ENCODE data around the gene ISOC1.
A peak's percentile ranks its signal among the peaks of the same experiment; 100 is the strongest.

ISOC1 gene

DNA sequence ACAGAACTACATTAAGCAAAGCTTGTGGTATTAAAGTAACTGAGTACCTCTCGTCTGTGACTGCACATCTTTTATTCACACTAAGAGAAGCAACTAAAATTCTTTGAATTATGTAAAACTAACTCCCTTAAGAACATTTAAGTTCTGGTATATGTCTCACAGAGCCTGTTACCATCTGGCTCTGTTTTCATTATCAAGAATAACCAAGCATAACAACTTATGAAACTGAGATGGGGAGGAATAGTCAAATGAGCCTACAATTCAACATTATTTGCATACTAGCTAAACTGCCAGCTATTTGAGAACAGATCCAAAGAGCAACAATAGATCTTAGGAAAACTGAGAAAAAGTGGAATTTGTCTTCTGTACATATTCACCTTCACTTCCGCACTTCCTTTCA, 25.3 kb upstream of the ISOC1 start:
- Histone ChIP-seq H3K36me3 (ENCODE audit: insufficient read depth, low read depth, low read length) (no peaks in the 10 kb centered on the region), H3K9me3 (ENCODE audit: insufficient read depth, low read depth, low read length) (no peaks in the 10 kb centered on the region), H3K27ac (ENCODE audit: low read length) (no peak overlapping the region), H3K27me3 (ENCODE audit: insufficient read depth, low read length) (no peaks in the 10 kb centered on the region), H3K4me3 (ENCODE audit: low read length) (no peak overlapping the region), H3K4me1 (ENCODE audit: insufficient read depth, low read length) (no peaks in the 10 kb centered on the region), H3K9ac (ENCODE audit: low read depth, low read length) (no peak overlapping the region)

DNA sequence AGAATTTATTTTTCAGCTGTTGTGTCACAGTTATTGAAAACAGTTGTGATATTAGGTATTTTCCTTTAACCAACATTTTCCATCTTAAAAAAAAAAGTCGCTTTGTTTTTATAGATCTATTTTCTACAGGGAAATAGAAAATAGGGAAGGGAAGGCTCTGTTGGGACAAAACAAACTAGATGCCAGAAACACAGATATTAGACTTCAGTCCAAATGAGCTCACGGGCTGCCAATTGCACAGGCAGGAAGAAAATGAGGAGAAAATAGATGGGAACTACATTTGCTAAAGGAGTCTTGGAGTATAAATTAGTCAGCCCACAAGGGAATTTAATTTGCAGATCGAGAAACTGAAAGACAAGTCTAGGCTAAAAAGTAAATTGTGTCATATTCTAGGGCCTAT, 21.4 kb upstream of the ISOC1 start:
- no peaks in the 10 kb centered on the region for H3K4me1 ChIP-seq (ENCODE audit: insufficient read depth, low read length)

DNA sequence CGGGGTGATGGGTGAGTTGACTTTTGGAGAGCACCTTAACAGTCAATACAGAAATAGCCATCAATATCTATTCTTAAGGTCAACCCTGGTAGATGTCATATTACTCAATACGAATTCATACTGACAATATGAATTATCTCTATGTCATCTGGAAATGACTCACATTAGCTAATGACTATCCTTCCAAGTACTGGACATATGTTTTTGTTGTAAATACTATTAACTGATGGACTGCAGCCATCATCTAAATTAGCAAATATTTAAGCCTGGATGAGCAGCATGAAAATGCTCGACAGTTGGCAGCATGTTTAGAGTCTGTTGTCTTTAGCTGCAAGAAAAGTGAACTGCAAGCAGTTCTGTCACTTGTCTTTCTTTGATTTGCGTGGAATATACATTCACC, 19.6 kb upstream of the ISOC1 start:
- Histone ChIP-seq H3K9ac (ENCODE audit: low read depth, low read length) (no peak overlapping the region), H3K27ac (ENCODE audit: low read length) (no peak overlapping the region), H3K4me3 (ENCODE audit: low read length) (no peak overlapping the region), H3K4me1 (ENCODE audit: insufficient read depth, low read length) (no peaks in the 10 kb centered on the region), H3K27me3 (ENCODE audit: insufficient read depth, low read length) (no peaks in the 10 kb centered on the region), H3K9me3 (ENCODE audit: insufficient read depth, low read depth, low read length) (no peaks in the 10 kb centered on the region), H3K36me3 (ENCODE audit: insufficient read depth, low read depth, low read length) (no peaks in the 10 kb centered on the region)

More for the DNA sequence above, 21.4 kb upstream of the ISOC1 start:
- Histone ChIP-seq H3K9me3 (ENCODE audit: insufficient read depth, low read depth, low read length) (no peaks in the 10 kb centered on the region), H3K9ac (ENCODE audit: low read depth, low read length) (no peak overlapping the region), H3K27ac (ENCODE audit: low read length) (no peak overlapping the region), H3K27me3 (ENCODE audit: insufficient read depth, low read length) (no peaks in the 10 kb centered on the region), H3K36me3 (ENCODE audit: insufficient read depth, low read depth, low read length) (no peaks in the 10 kb centered on the region), H3K4me3 (ENCODE audit: low read length) (no peak overlapping the region)

DNA sequence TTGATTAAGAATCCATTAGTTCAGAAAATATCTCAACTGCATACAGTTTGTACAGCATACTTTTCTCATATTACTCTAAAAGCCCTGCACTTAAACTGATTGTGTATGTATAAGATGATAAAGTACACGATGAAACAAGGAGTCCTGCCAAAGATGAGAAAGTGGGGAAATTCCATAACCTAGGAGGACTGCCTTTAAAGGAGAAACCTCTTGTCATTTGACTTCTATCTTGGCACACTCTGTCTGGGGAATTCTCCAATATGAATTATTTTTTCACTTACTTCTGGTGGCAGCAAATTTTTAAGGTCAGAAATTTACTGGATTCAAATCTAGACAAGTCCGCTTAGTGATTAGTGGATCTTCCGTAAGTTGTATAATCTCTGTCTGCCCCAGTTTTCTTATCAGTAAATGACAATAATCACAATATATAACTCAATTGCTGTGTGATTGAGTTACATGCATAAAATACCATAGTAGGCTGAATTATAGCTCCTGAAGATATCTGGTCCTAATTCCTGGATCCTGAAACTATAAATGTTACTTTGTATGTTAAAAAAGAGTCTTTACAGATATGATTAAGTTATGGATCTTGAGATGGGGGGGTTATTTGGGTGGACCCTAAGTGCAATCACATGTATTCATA, 17.0 kb upstream of the ISOC1 start:
- Histone ChIP-seq H3K4me3 (ENCODE audit: low read length) (no peak overlapping the region), H3K4me1 (ENCODE audit: insufficient read depth, low read length) (no peaks in the 10 kb centered on the region), H3K27ac (ENCODE audit: low read length) (no peak overlapping the region), H3K27me3 (ENCODE audit: insufficient read depth, low read length) (no peaks in the 10 kb centered on the region), H3K9me3 (ENCODE audit: insufficient read depth, low read depth, low read length) (no peaks in the 10 kb centered on the region), H3K9ac (ENCODE audit: low read depth, low read length) (no peak overlapping the region), H3K36me3 (ENCODE audit: insufficient read depth, low read depth, low read length) (no peaks in the 10 kb centered on the region)

DNA sequence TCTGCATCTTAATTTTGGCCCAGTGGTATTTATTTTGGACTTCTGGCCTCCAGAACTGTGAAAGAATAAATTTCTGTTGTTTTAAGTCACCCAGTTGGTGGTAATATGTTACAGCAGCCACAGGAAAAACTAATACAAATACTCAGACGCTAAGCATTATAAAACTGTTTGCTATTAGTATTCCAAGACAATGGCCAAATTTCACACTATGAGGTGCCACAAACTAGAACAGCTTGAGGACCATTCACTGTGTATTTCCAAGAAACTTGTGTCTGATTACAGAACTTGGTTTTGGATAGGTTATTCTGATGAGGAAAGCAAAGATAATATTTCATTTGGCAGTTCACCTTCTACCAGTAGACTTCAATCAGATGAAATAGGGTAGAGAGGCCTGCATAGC, 16.3 kb upstream of the ISOC1 start:
- Histone ChIP-seq H3K9ac (ENCODE audit: low read depth, low read length) (no peak overlapping the region), H3K9me3 (ENCODE audit: insufficient read depth, low read depth, low read length) (no peaks in the 10 kb centered on the region), H3K36me3 (ENCODE audit: insufficient read depth, low read depth, low read length) (no peaks in the 10 kb centered on the region), H3K27ac (ENCODE audit: low read length) (no peak overlapping the region), H3K27me3 (ENCODE audit: insufficient read depth, low read length) (no peaks in the 10 kb centered on the region), H3K4me3 (ENCODE audit: low read length) (no peak overlapping the region), H3K4me1 (ENCODE audit: insufficient read depth, low read length) (no peaks in the 10 kb centered on the region)

DNA sequence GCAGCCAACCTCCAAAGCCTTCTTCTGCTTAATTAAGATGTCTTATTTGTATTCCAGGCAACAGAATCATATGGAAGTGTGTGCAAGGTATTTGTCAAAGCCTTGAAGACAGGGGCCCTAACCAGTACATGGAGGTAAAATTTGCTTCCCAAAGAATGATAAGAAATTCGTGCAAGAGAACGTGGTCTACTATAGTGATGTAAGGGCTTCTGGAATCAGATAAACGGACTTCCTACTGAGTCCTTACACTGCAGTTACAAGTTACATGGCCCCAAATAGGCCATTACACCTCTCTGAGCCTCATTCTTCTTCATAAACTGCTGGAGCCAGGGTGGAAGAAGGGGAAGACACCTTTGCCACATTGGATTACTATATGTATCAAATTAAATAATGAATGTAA, 15.9 kb upstream of the ISOC1 start:
- H3K27me3 ChIP-seq (ENCODE audit: insufficient read depth, low read length) = no peaks in the 10 kb centered on the region
- no peak overlapping the region for H3K27ac ChIP-seq (ENCODE audit: low read length)
- H3K4me1 ChIP-seq (ENCODE audit: insufficient read depth, low read length) = no peaks in the 10 kb centered on the region

DNA sequence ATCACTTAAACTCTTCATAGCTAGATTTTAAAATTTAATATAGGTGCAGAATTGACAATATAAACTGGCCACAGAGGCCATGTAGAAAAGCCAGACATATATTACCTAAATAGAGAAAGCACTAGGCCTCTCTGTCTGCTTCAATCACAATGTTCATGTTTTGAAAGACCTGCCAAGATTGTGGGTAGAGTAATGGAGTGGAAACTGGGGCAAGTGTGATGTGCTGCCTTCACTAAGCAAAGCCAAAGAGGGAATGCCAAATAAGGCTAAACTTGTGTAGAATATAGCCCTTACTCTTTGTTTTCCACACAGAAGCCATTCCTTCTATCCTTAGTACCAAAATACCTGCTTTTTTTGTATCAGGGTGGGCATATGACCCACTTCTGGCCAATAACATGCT, 15.1 kb upstream of the ISOC1 start:
- Histone ChIP-seq H3K4me1 (ENCODE audit: insufficient read depth, low read length) (no peaks in the 10 kb centered on the region), H3K27ac (ENCODE audit: low read length) (no peak overlapping the region), H3K9me3 (ENCODE audit: insufficient read depth, low read depth, low read length) (no peaks in the 10 kb centered on the region), H3K27me3 (ENCODE audit: insufficient read depth, low read length) (no peaks in the 10 kb centered on the region), H3K9ac (ENCODE audit: low read depth, low read length) (no peak overlapping the region), H3K4me3 (ENCODE audit: low read length) (no peak overlapping the region), H3K36me3 (ENCODE audit: insufficient read depth, low read depth, low read length) (no peaks in the 10 kb centered on the region)

More for the DNA sequence above, 15.9 kb upstream of the ISOC1 start:
- Histone ChIP-seq H3K36me3 (ENCODE audit: insufficient read depth, low read depth, low read length) (no peaks in the 10 kb centered on the region), H3K4me3 (ENCODE audit: low read length) (no peak overlapping the region), H3K9me3 (ENCODE audit: insufficient read depth, low read depth, low read length) (no peaks in the 10 kb centered on the region), H3K9ac (ENCODE audit: low read depth, low read length) (no peak overlapping the region)

DNA sequence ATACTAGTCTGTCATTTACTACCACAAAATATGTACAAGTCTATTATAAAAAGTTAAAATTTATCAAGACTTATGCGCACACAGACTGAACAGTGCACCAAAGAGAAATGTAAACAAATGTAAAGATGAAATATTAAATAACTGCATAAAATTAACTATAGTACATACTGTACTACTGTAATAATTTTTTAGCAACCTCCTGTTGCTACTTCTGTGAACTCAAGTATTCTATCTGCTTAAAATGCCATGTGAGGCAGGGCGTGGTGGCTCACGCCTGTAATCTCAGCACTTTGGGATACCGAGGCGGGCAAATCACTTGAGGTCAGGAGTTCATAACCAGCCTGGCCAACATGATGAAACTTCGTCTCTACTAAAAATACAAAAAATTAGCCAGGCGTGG, 13.8 kb upstream of the ISOC1 start:
- Histone ChIP-seq H3K9me3 (ENCODE audit: insufficient read depth, low read depth, low read length) (no peaks in the 10 kb centered on the region), H3K36me3 (ENCODE audit: insufficient read depth, low read depth, low read length) (no peaks in the 10 kb centered on the region), H3K9ac (ENCODE audit: low read depth, low read length) (no peak overlapping the region), H3K27ac (ENCODE audit: low read length) (no peak overlapping the region), H3K4me3 (ENCODE audit: low read length) (no peak overlapping the region), H3K4me1 (ENCODE audit: insufficient read depth, low read length) (no peaks in the 10 kb centered on the region), H3K27me3 (ENCODE audit: insufficient read depth, low read length) (no peaks in the 10 kb centered on the region)

DNA sequence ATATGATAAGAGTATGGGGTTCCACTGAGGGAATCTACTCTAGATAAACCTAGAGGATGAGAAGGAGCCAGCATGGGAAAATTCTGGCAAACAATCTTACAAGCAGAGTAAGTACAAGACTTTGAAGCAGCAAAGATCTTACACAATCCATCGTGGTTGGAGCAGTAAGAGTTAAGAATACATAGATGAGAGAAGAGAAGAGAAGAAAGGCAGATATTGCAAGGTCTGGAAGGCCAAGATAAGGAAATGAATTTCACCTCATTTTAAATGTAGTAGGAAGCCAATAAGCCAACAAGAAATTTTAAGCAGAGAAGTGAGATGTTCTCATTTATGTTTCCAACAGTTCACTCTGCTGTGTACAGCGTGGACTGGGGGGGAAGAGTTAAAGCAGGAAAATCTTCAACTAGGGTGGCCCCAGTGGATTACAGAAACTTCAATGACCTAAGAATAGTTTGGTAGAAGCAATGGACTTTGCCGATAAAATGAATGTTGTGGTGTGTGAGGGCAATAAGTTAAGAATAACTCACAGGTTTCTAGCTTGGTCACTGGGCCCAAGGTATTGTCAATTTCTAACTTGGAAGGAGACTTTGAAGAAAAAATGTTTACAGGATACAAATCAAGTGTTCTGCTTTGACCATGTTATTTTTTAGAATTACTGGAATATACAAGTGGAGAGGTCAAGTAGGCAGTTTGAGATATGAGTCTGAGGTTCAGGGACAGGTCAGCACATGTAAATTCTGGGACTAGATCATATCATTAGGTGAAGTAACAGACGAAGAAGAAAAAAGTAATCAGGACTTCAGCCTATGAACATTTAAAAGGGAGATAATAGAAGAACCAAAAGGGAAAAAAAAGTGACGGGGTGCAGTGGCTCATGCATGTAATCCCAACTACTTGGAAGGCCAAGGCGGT, 12.1 kb upstream of the ISOC1 start:
- H3K36me3 ChIP-seq (ENCODE audit: insufficient read depth, low read depth, low read length) = no peaks in the 10 kb centered on the region

DNA sequence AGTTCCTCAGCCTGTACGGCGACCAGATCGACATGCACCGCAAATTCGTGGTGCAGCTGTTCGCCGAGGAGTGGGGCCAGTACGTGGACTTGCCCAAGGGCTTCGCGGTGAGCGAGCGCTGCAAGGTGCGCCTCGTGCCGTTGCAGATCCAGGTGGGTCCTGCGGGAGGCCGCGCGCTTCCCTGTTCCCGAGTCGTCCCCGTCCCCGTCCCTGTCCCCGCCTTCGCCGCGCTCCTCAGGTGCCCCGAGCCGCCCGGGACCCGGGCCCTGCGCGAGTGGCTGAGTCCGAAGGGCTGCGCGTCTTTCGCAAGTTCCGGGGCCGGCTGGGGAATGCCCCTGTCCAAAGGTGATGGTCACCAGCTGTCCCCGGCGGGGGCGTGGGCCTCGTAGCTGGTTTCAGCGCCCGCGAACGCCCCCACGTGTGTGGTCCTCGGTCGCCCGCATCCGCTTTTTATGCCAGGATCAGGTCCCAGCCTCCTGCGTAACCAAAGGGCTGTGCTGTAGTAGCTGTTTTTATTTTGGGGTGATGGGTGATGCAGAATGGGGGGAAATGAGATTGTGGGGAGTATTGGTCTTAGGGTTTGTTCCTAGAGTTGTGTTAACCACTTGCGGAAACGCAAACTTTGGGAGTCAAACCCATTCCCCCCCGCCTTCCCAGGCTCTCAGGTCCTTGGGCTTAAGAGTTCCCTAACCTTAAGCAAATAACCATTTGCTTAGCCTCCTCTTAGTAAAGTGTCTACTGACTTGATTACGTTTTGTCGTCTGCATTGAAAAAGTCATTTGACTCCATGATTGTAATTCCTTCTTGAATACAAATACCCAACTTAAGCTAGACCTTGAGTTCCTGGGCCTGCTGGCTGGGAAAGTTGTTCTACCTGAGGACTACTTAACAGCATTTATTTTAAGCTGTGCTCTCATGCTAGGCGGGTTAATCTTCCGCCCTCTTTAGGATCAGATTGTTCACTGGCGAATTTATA, 663 bp downstream of the ISOC1 start:
- H3K27me3 ChIP-seq (ENCODE audit: insufficient read depth, low read length) = peaks cover 45% of the 10 kb centered on the region
- peaks cover 14% of the 10 kb centered on the region; the same call in 1 of the 2 replicates for H3K4me1 ChIP-seq (ENCODE audit: insufficient read depth, low read length)
- H3K9ac ChIP-seq (ENCODE audit: low read depth, low read length) = peak overlapping the region; percentile 70; the same call in 1 of the 2 replicates
- no peaks in the 10 kb centered on the region; the same call in 1 of the 2 replicates for H3K36me3 ChIP-seq (ENCODE audit: insufficient read depth, low read depth, low read length)
- no peak overlapping the region for H3K27ac ChIP-seq (ENCODE audit: low read length)
- no peaks in the 10 kb centered on the region for H3K9me3 ChIP-seq (ENCODE audit: insufficient read depth, low read depth, low read length)
- H3K4me3 ChIP-seq (ENCODE audit: low read length) = peak overlapping the region; percentile 75

More for the DNA sequence above, 12.1 kb upstream of the ISOC1 start:
- Histone ChIP-seq H3K4me1 (ENCODE audit: insufficient read depth, low read length) (no peaks in the 10 kb centered on the region), H3K9ac (ENCODE audit: low read depth, low read length) (no peak overlapping the region), H3K27me3 (ENCODE audit: insufficient read depth, low read length) (no peaks in the 10 kb centered on the region), H3K27ac (ENCODE audit: low read length) (no peak overlapping the region), H3K4me3 (ENCODE audit: low read length) (no peak overlapping the region), H3K9me3 (ENCODE audit: insufficient read depth, low read depth, low read length) (no peaks in the 10 kb centered on the region)

DNA sequence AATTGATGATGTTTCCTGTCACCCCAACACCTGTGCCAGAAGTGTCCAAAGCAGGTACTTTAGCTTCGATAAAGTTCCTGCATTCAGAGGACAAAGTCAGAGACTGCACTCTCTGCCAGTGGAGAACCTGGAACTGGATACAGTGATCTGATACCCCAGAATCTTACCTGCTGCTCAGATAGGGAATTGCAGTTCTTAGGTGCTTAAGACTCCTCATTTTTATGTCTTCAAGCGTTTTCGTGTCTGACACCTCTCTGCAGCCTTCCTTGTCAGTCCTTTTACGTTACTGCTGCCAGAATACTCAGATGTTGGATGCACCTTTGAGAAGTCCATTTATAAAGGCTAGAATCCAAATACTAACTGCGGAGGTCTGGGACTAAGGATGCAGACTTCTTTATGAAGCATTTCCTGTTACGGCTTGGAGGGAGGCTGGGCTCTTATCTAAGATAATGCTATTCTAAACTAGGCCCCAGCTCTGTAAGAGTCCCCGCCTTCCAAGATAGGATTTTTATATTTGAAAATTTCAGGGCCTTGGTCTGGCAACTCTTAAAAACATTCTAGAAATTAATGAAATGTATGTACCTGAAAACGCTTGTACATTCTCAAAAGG, 1.9 kb downstream of the ISOC1 start:
- Histone ChIP-seq H3K4me3 (ENCODE audit: low read length) (peak overlapping the region; percentile 75; the same call in 1 of the 2 replicates), H3K9me3 (ENCODE audit: insufficient read depth, low read depth, low read length) (no peaks in the 10 kb centered on the region), H3K36me3 (ENCODE audit: insufficient read depth, low read depth, low read length) (no peaks in the 10 kb centered on the region; the same call in 1 of the 2 replicates), H3K4me1 (ENCODE audit: insufficient read depth, low read length) (peaks cover 14% of the 10 kb centered on the region; the same call in 1 of the 2 replicates), H3K9ac (ENCODE audit: low read depth, low read length) (no peak overlapping the region), H3K27me3 (ENCODE audit: insufficient read depth, low read length) (peaks cover 39% of the 10 kb centered on the region), H3K27ac (ENCODE audit: low read length) (no peak overlapping the region)

All from iPS-20b (cell line).